ENCODE data around the gene STARD3. TPM values are rescaled to one million over a fixed set of nuclear protein-coding genes. Genes with fewer than 3 reads are reported as not detected.
"Not testable (repeated sequence)": the region's sequence is repeated elsewhere in the genome, so short reads cannot be mapped to it uniquely, and the experiment has no call there.

STARD3 gene
- total RNA-seq, 1 donor from 2014 or later, result 32.7 TPM

- no peak for DNase-seq (ENCODE audit: low read depth in 2 of 2)
These were observed 58.1 kb downstream of the STARD3 start for GRCh38 chr17:39695089-39695474.

GRCh38 chr17:39696731-39697130, 59.8 kb downstream of the STARD3 start:
- DNase-seq (ENCODE audit: low read depth in 2 of 2), result no peak

GRCh38 chr17:39697961-39698360, 61.0 kb downstream of the STARD3 start:
- no peak for DNase-seq (ENCODE audit: low read depth in 2 of 2)

- DNase-seq (ENCODE audit: low read depth in 2 of 2), result not testable (repeated sequence)
These were observed 62.3 kb downstream of the STARD3 start for GRCh38 chr17:39699157-39699817.

GRCh38 chr17:39699818-39700147, 62.8 kb downstream of the STARD3 start, which contains the start of gene ERBB2:
ERBB2 (plus strand) TSS chr17:39700064; CDS start chr17:39700239, 175 bp downstream.
- no peak for DNase-seq (ENCODE audit: low read depth in 2 of 2)

GRCh38 chr17:39700148-39700987, 63.4 kb downstream of the STARD3 start:
- no peak for DNase-seq (ENCODE audit: low read depth in 2 of 2)

- no peak for DNase-seq (ENCODE audit: low read depth in 2 of 2)
These were observed 64.3 kb downstream of the STARD3 start for GRCh38 chr17:39701012-39701783.

GRCh38 chr17:39701784-39702422, 65.0 kb downstream of the STARD3 start:
- no peak for DNase-seq (ENCODE audit: low read depth in 2 of 2)

- no peak for DNase-seq (ENCODE audit: low read depth in 2 of 2)
These were observed 66.3 kb downstream of the STARD3 start for GRCh38 chr17:39702901-39703893.

GRCh38 chr17:39703913-39704312, 67.0 kb downstream of the STARD3 start:
- DNase-seq (ENCODE audit: low read depth in 2 of 2), result no peak

- no peak for DNase-seq (ENCODE audit: low read depth in 2 of 2)
These were observed 68.0 kb downstream of the STARD3 start for GRCh38 chr17:39704821-39705551.

- no peak for DNase-seq (ENCODE audit: low read depth in 2 of 2)
These were observed 68.9 kb downstream of the STARD3 start for GRCh38 chr17:39705786-39706348.

- DNase-seq (ENCODE audit: low read depth in 2 of 2), result no peak
These were observed 69.4 kb downstream of the STARD3 start for GRCh38 chr17:39706383-39706782.

GRCh38 chr17:39706921-39707337, 70.0 kb downstream of the STARD3 start:
- DNase-seq (ENCODE audit: low read depth in 2 of 2), result no peak

GRCh38 chr17:39709319-39709997, 72.5 kb downstream of the STARD3 start:
- no peak for DNase-seq (ENCODE audit: low read depth in 2 of 2)

GRCh38 chr17:39709998-39710964, 73.3 kb downstream of the STARD3 start:
- no peak for DNase-seq (ENCODE audit: low read depth in 2 of 2)

GRCh38 chr17:39711071-39711470, 74.1 kb downstream of the STARD3 start:
- DNase-seq (ENCODE audit: low read depth in 2 of 2), result not testable (repeated sequence)

- DNase-seq (ENCODE audit: low read depth in 2 of 2), result no peak
These were observed 74.9 kb downstream of the STARD3 start for GRCh38 chr17:39711851-39712250.

All from dermis microvascular lymphatic vessel endothelial cell (primary cell).